ENCODE data around the gene CLPX. TPM values are rescaled to one million over a fixed set of nuclear protein-coding genes. Genes with fewer than 3 reads are reported as not detected.

CLPX gene
- total RNA-seq, 1 experiment from 2014 or later: 44.1 TPM

DNA sequence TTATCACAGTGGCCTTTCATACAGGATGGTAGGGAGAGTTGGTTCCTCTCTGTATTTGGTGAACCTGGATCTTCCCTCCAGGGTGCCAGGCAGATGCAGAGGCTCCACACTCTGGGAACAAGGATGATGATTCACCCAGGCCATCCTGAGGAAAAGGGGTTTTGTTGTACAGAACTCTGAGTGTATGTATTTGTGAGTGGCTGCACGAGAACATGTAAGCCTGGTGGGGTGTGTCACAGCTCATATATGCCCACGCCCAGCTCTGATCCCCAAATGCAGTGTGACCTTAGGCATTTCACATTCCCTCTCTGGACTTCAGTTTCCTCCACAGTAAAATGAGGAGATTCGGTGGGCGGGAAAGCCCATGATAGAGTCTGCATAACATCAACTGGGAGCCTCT lies 37.7 kb upstream of the CLPX start:
- Histone ChIP-seq H3K9me3 (ENCODE audit: insufficient read depth, low read depth) (no peaks in the 10 kb centered on the region), H3K27ac (no peak overlapping the region), H3K9me2 (ENCODE audit: insufficient read depth) (no peaks in the 10 kb centered on the region), H3K27me3 (ENCODE audit: insufficient read depth, low read depth) (no peaks in the 10 kb centered on the region), H3K4me1 (replicated peaks; ENCODE audit: insufficient read depth) (no peaks in the 10 kb centered on the region), H3K4me2 (no peak overlapping the region), H3F3A (ENCODE audit: insufficient read depth, low read depth) (no peaks in the 10 kb centered on the region), H3K4me3 (no peak overlapping the region), H3K36me3 (ENCODE audit: low read depth) (no peaks in the 10 kb centered on the region), H4K20me1 (ENCODE audit: insufficient read depth) (no peaks in the 10 kb centered on the region), H2AFZ (no peak overlapping the region), H3K79me2 (ENCODE audit: low read depth) (no peaks in the 10 kb centered on the region)
- TF ChIP-seq EZH2 (IDR thresholded peaks at IDR 0.05; ENCODE audit: low read depth): no peak
- TF ChIP-seq, protein P1, sequence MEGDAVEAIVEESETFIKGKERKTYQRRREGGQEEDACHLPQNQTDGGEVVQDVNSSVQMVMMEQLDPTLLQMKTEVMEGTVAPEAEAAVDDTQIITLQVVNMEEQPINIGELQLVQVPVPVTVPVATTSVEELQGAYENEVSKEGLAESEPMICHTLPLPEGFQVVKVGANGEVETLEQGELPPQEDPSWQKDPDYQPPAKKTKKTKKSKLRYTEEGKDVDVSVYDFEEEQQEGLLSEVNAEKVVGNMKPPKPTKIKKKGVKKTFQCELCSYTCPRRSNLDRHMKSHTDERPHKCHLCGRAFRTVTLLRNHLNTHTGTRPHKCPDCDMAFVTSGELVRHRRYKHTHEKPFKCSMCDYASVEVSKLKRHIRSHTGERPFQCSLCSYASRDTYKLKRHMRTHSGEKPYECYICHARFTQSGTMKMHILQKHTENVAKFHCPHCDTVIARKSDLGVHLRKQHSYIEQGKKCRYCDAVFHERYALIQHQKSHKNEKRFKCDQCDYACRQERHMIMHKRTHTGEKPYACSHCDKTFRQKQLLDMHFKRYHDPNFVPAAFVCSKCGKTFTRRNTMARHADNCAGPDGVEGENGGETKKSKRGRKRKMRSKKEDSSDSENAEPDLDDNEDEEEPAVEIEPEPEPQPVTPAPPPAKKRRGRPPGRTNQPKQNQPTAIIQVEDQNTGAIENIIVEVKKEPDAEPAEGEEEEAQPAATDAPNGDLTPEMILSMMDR (conservative IDR thresholded peaks at IDR 0.05): no peak
- POLR2A ChIA-PET (ENCODE audit: unreplicated experiment): no interaction called here
- no TSS peak for BruUV-seq (replicated peaks)
- CTCF ChIA-PET: no interaction called here
- intact Hi-C loops (cut with micrococcal nuclease; ENCODE audit: unreplicated experiment): no loop called here
- DNase-seq: no peak

DNA sequence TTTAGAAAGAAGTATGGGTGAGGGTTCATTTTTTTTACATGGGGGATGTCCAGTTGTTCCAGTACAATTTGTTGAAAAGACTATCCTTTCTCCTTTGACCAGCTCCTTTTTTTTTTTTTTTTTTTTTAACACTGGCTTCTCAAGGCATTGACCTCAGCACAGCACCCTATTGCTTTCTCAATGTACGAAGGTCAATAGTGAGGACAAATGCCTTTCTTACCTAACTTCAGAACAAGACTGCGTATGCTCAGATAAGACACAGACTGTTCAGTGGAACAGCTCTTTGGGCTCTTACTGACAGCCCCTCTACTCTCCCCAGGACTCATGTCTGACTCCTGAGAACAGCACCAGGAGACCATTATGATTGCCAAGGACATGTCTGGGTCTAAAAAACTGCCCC lies 36.6 kb upstream of the CLPX start:
- H3K9me2 ChIP-seq (ENCODE audit: insufficient read depth): no peaks in the 10 kb centered on the region
- H3K36me3 ChIP-seq (ENCODE audit: low read depth): no peaks in the 10 kb centered on the region
- no peaks in the 10 kb centered on the region for H3K4me1 ChIP-seq (replicated peaks; ENCODE audit: insufficient read depth)
- H3K79me2 ChIP-seq (ENCODE audit: low read depth): no peaks in the 10 kb centered on the region
- no peaks in the 10 kb centered on the region for H4K20me1 ChIP-seq (ENCODE audit: insufficient read depth)
- BruUV-seq (replicated peaks): no TSS peak
- no peaks in the 10 kb centered on the region for H3K9me3 ChIP-seq (ENCODE audit: insufficient read depth, low read depth)
- POLR2A ChIA-PET (ENCODE audit: unreplicated experiment): interaction anchor here (0.5 kb wide), 1 partner anchor 30 kb away, joined by 8 read pairs; no protein-coding TSS in a partner anchor
- H3F3A ChIP-seq (ENCODE audit: insufficient read depth, low read depth): no peaks in the 10 kb centered on the region
- no peaks in the 10 kb centered on the region for H3K27me3 ChIP-seq (ENCODE audit: insufficient read depth, low read depth)
- TF ChIP-seq EZH2 (IDR thresholded peaks at IDR 0.05; ENCODE audit: low read depth): no peak
- TF ChIP-seq, protein P1 (conservative IDR thresholded peaks at IDR 0.05): no peak
- no peak overlapping the region for H3K27ac ChIP-seq
- no peak overlapping the region for H3K4me2 ChIP-seq
- no peak overlapping the region for H2AFZ ChIP-seq
- CTCF ChIA-PET: interaction anchor here (0.5 to 0.8 kb wide), 3 partner anchors 65 to 432 kb away, joined by 4 to 9 read pairs (median 6); partner anchors contain the start of gene PARP16
- H3K4me3 ChIP-seq: no peak overlapping the region
- DNase-seq: no peak
- intact Hi-C loops (cut with micrococcal nuclease; ENCODE audit: unreplicated experiment): no loop called here

DNA sequence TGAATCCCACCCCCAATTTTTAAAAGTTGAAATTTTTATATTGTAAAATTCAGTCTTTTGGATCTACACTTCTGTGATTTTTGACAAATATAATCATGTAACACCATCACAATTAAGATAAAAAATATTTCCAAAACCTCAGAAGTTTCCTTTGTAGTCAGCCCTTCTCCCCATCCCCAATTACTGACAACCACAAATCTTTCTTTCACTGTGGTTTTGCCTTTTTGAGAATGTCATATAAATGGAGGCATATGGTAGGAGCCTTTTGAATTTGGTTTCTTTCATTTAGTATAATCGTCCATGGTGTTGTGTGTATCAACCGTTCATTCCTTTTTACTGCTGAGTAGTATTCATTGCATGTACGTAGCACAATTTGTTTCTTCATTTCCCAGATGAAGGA lies 34.0 kb upstream of the CLPX start:
- POLR2A ChIA-PET (ENCODE audit: unreplicated experiment): no interaction called here
- no peaks in the 10 kb centered on the region for H3F3A ChIP-seq (ENCODE audit: insufficient read depth, low read depth)
- no peaks in the 10 kb centered on the region for H3K4me1 ChIP-seq (replicated peaks; ENCODE audit: insufficient read depth)
- no peak for DNase-seq
- H3K4me3 ChIP-seq: no peak overlapping the region
- TF ChIP-seq EZH2 (IDR thresholded peaks at IDR 0.05; ENCODE audit: low read depth): no peak
- TF ChIP-seq, protein P1 (conservative IDR thresholded peaks at IDR 0.05): no peak
- H3K9me2 ChIP-seq (ENCODE audit: insufficient read depth): no peaks in the 10 kb centered on the region
- intact Hi-C loops (cut with micrococcal nuclease; ENCODE audit: unreplicated experiment): no loop called here
- H3K36me3 ChIP-seq (ENCODE audit: low read depth): no peaks in the 10 kb centered on the region
- H2AFZ ChIP-seq: no peak overlapping the region
- no peaks in the 10 kb centered on the region for H4K20me1 ChIP-seq (ENCODE audit: insufficient read depth)
- H3K27me3 ChIP-seq (ENCODE audit: insufficient read depth, low read depth): no peaks in the 10 kb centered on the region
- no peaks in the 10 kb centered on the region for H3K79me2 ChIP-seq (ENCODE audit: low read depth)
- CTCF ChIA-PET: no interaction called here
- no peak overlapping the region for H3K27ac ChIP-seq
- BruUV-seq (replicated peaks): no TSS peak
- H3K9me3 ChIP-seq (ENCODE audit: insufficient read depth, low read depth): no peaks in the 10 kb centered on the region
- no peak overlapping the region for H3K4me2 ChIP-seq
